Measurements from ENCODE around the gene ZSWIM4.

- TF ChIP-seq SMC3 (conservative IDR thresholded peaks at IDR 0.05; ENCODE audit: poor library complexity) (no peak), EZH2 (IDR thresholded peaks at IDR 0.05; ENCODE audit: borderline replicate concordance, insufficient read depth, low read length, poor library complexity, severe bottlenecking) (no peak), POLR2AphosphoS5 (IDR thresholded peaks at IDR 0.05) (no peak), EP300 (conservative IDR thresholded peaks at IDR 0.05; ENCODE audit: poor library complexity, severe bottlenecking) (no peak)
- TF ChIP-seq, protein P1, sequence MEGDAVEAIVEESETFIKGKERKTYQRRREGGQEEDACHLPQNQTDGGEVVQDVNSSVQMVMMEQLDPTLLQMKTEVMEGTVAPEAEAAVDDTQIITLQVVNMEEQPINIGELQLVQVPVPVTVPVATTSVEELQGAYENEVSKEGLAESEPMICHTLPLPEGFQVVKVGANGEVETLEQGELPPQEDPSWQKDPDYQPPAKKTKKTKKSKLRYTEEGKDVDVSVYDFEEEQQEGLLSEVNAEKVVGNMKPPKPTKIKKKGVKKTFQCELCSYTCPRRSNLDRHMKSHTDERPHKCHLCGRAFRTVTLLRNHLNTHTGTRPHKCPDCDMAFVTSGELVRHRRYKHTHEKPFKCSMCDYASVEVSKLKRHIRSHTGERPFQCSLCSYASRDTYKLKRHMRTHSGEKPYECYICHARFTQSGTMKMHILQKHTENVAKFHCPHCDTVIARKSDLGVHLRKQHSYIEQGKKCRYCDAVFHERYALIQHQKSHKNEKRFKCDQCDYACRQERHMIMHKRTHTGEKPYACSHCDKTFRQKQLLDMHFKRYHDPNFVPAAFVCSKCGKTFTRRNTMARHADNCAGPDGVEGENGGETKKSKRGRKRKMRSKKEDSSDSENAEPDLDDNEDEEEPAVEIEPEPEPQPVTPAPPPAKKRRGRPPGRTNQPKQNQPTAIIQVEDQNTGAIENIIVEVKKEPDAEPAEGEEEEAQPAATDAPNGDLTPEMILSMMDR (IDR thresholded peaks at IDR 0.05; ENCODE audit: poor library complexity, severe bottlenecking): no peak
These were observed 44.1 kb downstream of the ZSWIM4 start for GRCh38 chr19:13839130-13839937.

Data from neural cell (in vitro differentiated cells).